AG09309 (cell line): ENCODE measurements around the gene SUMO3.

Experiments
- DNase-seq: peaks from one replicate; pipeline ENCODE4 v3.0.0-alpha.2; 2010; ENCODE audit warnings: low read depth
- H3K4me3 ChIP-seq: 2 replicates; pipeline ENCODE4 v1.5.1; 2011; ENCODE audit warnings: mild to moderate bottlenecking, low read depth, low read length, moderate library complexity; ENCODE audit not compliant: control insufficient read depth
- TF ChIP-seq, protein P1 (sequence below): IDR thresholded peaks from 2 replicates; pipeline ENCODE4 v1.5.1; 2011; ENCODE audit warnings: mild to moderate bottlenecking, low read depth, low read length, inconsistent platforms; ENCODE audit not compliant: insufficient read depth, control insufficient read depth; ENCODE audit errors: missing control alignments

Gene SUMO3

DNA sequence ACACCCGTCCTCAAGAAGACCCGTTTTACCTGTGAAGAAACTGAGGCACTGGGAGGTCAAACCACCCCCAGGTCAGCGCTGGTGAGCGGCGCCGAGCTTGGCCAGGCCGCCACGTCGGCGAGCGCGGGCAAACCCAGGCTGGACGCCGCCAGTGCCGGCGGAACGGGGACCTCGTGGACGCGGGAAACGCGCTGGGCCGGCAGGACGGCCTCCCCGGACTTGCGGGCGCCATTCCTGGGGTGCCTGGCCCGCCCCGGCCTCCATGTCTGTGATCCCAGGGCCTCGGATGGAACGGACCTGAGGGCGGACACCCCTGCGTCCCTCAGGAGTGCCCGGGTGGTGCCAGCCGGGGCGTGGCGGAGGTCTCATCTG is 764 bp upstream of the SUMO3 start:
- no peak for DNase-seq
- TF ChIP-seq, protein P1, sequence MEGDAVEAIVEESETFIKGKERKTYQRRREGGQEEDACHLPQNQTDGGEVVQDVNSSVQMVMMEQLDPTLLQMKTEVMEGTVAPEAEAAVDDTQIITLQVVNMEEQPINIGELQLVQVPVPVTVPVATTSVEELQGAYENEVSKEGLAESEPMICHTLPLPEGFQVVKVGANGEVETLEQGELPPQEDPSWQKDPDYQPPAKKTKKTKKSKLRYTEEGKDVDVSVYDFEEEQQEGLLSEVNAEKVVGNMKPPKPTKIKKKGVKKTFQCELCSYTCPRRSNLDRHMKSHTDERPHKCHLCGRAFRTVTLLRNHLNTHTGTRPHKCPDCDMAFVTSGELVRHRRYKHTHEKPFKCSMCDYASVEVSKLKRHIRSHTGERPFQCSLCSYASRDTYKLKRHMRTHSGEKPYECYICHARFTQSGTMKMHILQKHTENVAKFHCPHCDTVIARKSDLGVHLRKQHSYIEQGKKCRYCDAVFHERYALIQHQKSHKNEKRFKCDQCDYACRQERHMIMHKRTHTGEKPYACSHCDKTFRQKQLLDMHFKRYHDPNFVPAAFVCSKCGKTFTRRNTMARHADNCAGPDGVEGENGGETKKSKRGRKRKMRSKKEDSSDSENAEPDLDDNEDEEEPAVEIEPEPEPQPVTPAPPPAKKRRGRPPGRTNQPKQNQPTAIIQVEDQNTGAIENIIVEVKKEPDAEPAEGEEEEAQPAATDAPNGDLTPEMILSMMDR: no peak
- peak overlapping the region; percentile 41 for H3K4me3 ChIP-seq

GRCh38 chr21:44817506-44817880 is 369 bp downstream of the SUMO3 start:
- peak overlapping the region; percentile 71 for H3K4me3 ChIP-seq
- TF ChIP-seq, protein P1: no peak
- DNase-seq: peak; percentile 45

GRCh38 chr21:44816761-44817505 is 929 bp downstream of the SUMO3 start:
- no peak for DNase-seq
- peak overlapping the region; percentile 71 for H3K4me3 ChIP-seq
- TF ChIP-seq, protein P1: no peak

GRCh38 chr21:44815852-44816628 is 1.8 kb downstream of the SUMO3 start:
- H3K4me3 ChIP-seq: no peak overlapping the region; the same call in 1 of the 2 replicates
- TF ChIP-seq, protein P1: no peak
- no peak for DNase-seq

- no peak overlapping the region for H3K4me3 ChIP-seq
- TF ChIP-seq, protein P1: no peak
- no peak for DNase-seq
Measured at GRCh38 chr21:44815225-44815624, 2.6 kb downstream of the SUMO3 start.

GRCh38 chr21:44814498-44815023 is 3.3 kb downstream of the SUMO3 start:
- no peak for DNase-seq
- no peak overlapping the region for H3K4me3 ChIP-seq
- TF ChIP-seq, protein P1: no peak
